Colonic mucosa (tissue), 4 donors: Measurements from ENCODE around the gene FNBP1. TPM values are rescaled to one million over a fixed set of nuclear protein-coding genes. Genes with fewer than 3 reads are reported as not detected.
"Not testable (repeated sequence)": the region's sequence is repeated elsewhere in the genome, so short reads cannot be mapped to it uniquely, and the experiment has no call there.

ENCODE experiments used
- DNase-seq: peaks from one replicate; pipeline ENCODE4 v3.0.0-alpha.2; 2020
- H3K27ac ChIP-seq: fragments of 200-600 bp; one replicate; pipeline ENCODE4 v1.8.0; 2021
- H3K27me3 ChIP-seq: fragments of 200-600 bp; one replicate; pipeline ENCODE4 v1.8.0; 2021
- H3K36me3 ChIP-seq: fragments of 200-600 bp; one replicate; pipeline ENCODE4 v1.8.0; 2021
- H3K4me1 ChIP-seq: fragments of 200-600 bp; one replicate; pipeline ENCODE4 v1.8.0; 2021; ENCODE audit warnings: mild to moderate bottlenecking
- H3K4me3 ChIP-seq: fragments of 200-600 bp; one replicate; pipeline ENCODE4 v1.8.0; 2021
- H3K9ac ChIP-seq, 2 donors: one replicate each; pipeline ENCODE4 v1.7.0; 2013; ENCODE audit warnings: control low read depth in 2 of 2, low read depth in 2 of 2, low read length in 2 of 2
- H3K9me3 ChIP-seq: fragments of 200-600 bp; one replicate; pipeline ENCODE4 v1.8.0; 2021
- CTCF ChIP-seq: fragments of 200-600 bp; IDR thresholded peaks from one replicate; pipeline ENCODE4 v1.8.0; 2022; ENCODE audit warnings: antibody characterized with exemption, mild to moderate bottlenecking
- intact Hi-C: fragments of 100-400 bp; cut with DNase I; formaldehyde crosslinking; loops from one replicate; pipeline ENCODE4 v1.14.1; 2022
- total RNA-seq, 2 donors: library from RNA; stranded (reverse); fragmentation: NEBNext Ultra II Directional in 1 of 2; extraction: Animal tissue kit (Norgen Biotek cat#: 25700) in 1 of 2; gene quantifications; one replicate each; pipeline ENCODE4 v1.2.1, GENCODE V29; 2021
- donor health status: healthy.
- donor health status: DM: no; HTN: no; CAD: no.
- donor health status: DM: no; HTN: no; CAD: no.

FNBP1 gene
- total RNA-seq, 2 donors from 2014 or later: 24.7 to 55.5 TPM

GRCh38 chr9:129988607-129989361 is 54.2 kb downstream of the FNBP1 start:
- DNase-seq: no peak
- Histone ChIP-seq H3K36me3 (no peaks in the 10 kb centered on the region), H3K9ac (no peak overlapping the region), H3K27ac (no peak overlapping the region), H3K4me1 (no peaks in the 10 kb centered on the region), H3K4me3 (no peak overlapping the region), H3K27me3 (no peaks in the 10 kb centered on the region), H3K9me3 (no peaks in the 10 kb centered on the region)
- TF ChIP-seq CTCF: no peak
- intact Hi-C loops: no loop called here

GRCh38 chr9:129987941-129988340 is 55.0 kb downstream of the FNBP1 start:
- no peak for DNase-seq
- Histone ChIP-seq H3K27ac (no peak overlapping the region), H3K36me3 (no peaks in the 10 kb centered on the region), H3K4me1 (no peaks in the 10 kb centered on the region), H3K27me3 (no peaks in the 10 kb centered on the region), H3K9ac (no peak overlapping the region), H3K9me3 (no peaks in the 10 kb centered on the region), H3K4me3 (no peak overlapping the region)
- TF ChIP-seq CTCF: no peak
- intact Hi-C loops: no loop called here

- no peaks in the 10 kb centered on the region for H3K27me3 ChIP-seq
- H3K4me1 ChIP-seq: no peaks in the 10 kb centered on the region
- no peak for DNase-seq
- intact Hi-C loops: no loop called here
- H3K9ac ChIP-seq: no peak overlapping the region
- no peak overlapping the region for H3K4me3 ChIP-seq
- no peaks in the 10 kb centered on the region for H3K9me3 ChIP-seq
- no peaks in the 10 kb centered on the region for H3K36me3 ChIP-seq
- H3K27ac ChIP-seq: no peak overlapping the region
- TF ChIP-seq CTCF: no peak
Observed at GRCh38 chr9:129987047-129987446, 55.9 kb downstream of the FNBP1 start.

GRCh38 chr9:129984589-129984988 is 58.4 kb downstream of the FNBP1 start:
- H3K27me3 ChIP-seq, H3K9ac ChIP-seq, H3K27ac ChIP-seq, H3K36me3 ChIP-seq, intact Hi-C loops, DNase-seq, H3K4me3 ChIP-seq, H3K4me1 ChIP-seq, H3K9me3 ChIP-seq: not testable (repeated sequence)

- DNase-seq: no peak
- H3K36me3 ChIP-seq: no peaks in the 10 kb centered on the region
- intact Hi-C loops: no loop called here
- no peak overlapping the region for H3K4me3 ChIP-seq
- H3K9me3 ChIP-seq: no peaks in the 10 kb centered on the region
- no peaks in the 10 kb centered on the region for H3K4me1 ChIP-seq
- no peak overlapping the region for H3K9ac ChIP-seq
- H3K27me3 ChIP-seq: no peaks in the 10 kb centered on the region
- no peak for TF ChIP-seq CTCF
- no peak overlapping the region for H3K27ac ChIP-seq
Observed at GRCh38 chr9:129983891-129984290, 59.1 kb downstream of the FNBP1 start.

- no peak for TF ChIP-seq CTCF
- intact Hi-C loops: no loop called here
Observed at GRCh38 chr9:129981180-129981907, 61.6 kb downstream of the FNBP1 start.

GRCh38 chr9:129980224-129980623 is 62.8 kb downstream of the FNBP1 start:
- H3K9ac ChIP-seq, H3K27ac ChIP-seq, H3K36me3 ChIP-seq, H3K4me1 ChIP-seq, H3K4me3 ChIP-seq, H3K27me3 ChIP-seq, H3K9me3 ChIP-seq, DNase-seq, intact Hi-C loops: not testable (repeated sequence)

More at GRCh38 chr9:129981180-129981907, 61.6 kb downstream of the FNBP1 start:
- Histone ChIP-seq H3K9me3 (no peaks in the 10 kb centered on the region), H3K4me3 (no peak overlapping the region), H3K36me3 (no peaks in the 10 kb centered on the region), H3K4me1 (no peaks in the 10 kb centered on the region), H3K27me3 (no peaks in the 10 kb centered on the region), H3K27ac (no peak overlapping the region), H3K9ac (no peak overlapping the region)
- DNase-seq: no peak
